HepG2 (cell line): Measurements from ENCODE around the gene H6PD. TPM values are rescaled to one million over a fixed set of nuclear protein-coding genes. Genes with fewer than 3 reads are reported as not detected.

Experiments
- CREB1 ChIP-seq, 2 experiments: fragments of 450-650 bp in 1 of 2; IDR thresholded peaks; 2 replicates each; pipeline ENCODE4 v1.6.1; 2016 to 2017; ENCODE audit warnings: control low read depth in 1 of 2, mild to moderate bottlenecking in 1 of 2, missing compliant biosample characterization in 1 of 2, missing genetic modification characterization in 1 of 2
- EP300 ChIP-seq, 3 experiments: sonication (generic) in 1 of 3; formaldehyde crosslinking in 1 of 3; IDR thresholded peaks; 2 replicates each; pipeline versions ENCODE4 v1.5.1 to v1.6.1; 2011 to 2020; ENCODE audit warnings: low read depth in 2 of 3, low read length in 2 of 3, borderline replicate concordance in 1 of 3, improper control_type of control experiment in 1 of 3, mild to moderate bottlenecking in 1 of 3, missing genetic modification reagents in 1 of 3, moderate library complexity in 1 of 3
- EZH2 ChIP-seq: conservative IDR thresholded peaks from 2 replicates; pipeline ENCODE4 v1.6.1; 2012; ENCODE audit warnings: mild to moderate bottlenecking, low read depth, low read length, moderate library complexity
- FOSL1 ChIP-seq: sonication (generic); formaldehyde crosslinking; IDR thresholded peaks from 2 replicates; pipeline ENCODE4 v1.9.0; 2021; ENCODE audit warnings: missing genetic modification reagents, borderline replicate concordance
- FOSL2 ChIP-seq: sonication (generic); formaldehyde crosslinking; IDR thresholded peaks from 2 replicates; pipeline ENCODE4 v1.4.0; 2020; ENCODE audit warnings: missing genetic modification reagents
- GATAD1 ChIP-seq: IDR thresholded peaks from 2 replicates; pipeline ENCODE4 v1.6.1; 2016; ENCODE audit warnings: missing genetic modification reagents, missing compliant biosample characterization
- JUND ChIP-seq: sonication (generic); formaldehyde crosslinking; IDR thresholded peaks from 2 replicates; pipeline ENCODE4 v1.8.0; 2022; ENCODE audit warnings: mild to moderate bottlenecking, missing genetic modification reagents
- KLF6 ChIP-seq: IDR thresholded peaks from 2 replicates; pipeline ENCODE4 v1.8.0; 2016; ENCODE audit warnings: missing biosample characterization, missing genetic modification reagents
- NR2F1 ChIP-seq, 2 experiments: fragments of 450-650 bp in 1 of 2; formaldehyde crosslinking in 1 of 2; IDR thresholded peaks; 2 replicates each; pipeline versions ENCODE4 v1.5.0 to v1.6.1; 2016 to 2020; ENCODE audit warnings: mild to moderate bottlenecking in 1 of 2, missing compliant biosample characterization in 1 of 2, missing genetic modification reagents in 1 of 2, moderate library complexity in 1 of 2
- NR2F2 ChIP-seq: IDR thresholded peaks from 2 replicates; pipeline ENCODE4 v1.6.1; 2012; ENCODE audit warnings: low read depth, inconsistent platforms, borderline replicate concordance
- PRDM4 ChIP-seq: sonication (generic); formaldehyde crosslinking; IDR thresholded peaks from 2 replicates; pipeline ENCODE4 v1.9.0; 2021; ENCODE audit warnings: missing genetic modification reagents, borderline replicate concordance
- PTBP1 ChIP-seq: fragments of 200-400 bp; formaldehyde crosslinking; IDR thresholded peaks from 2 replicates; pipeline ENCODE4 v1.6.1; 2018; ENCODE audit warnings: low read length, low read depth; ENCODE audit not compliant: poor library complexity, severe bottlenecking
- RXRA ChIP-seq: sonication (generic); formaldehyde crosslinking; IDR thresholded peaks from 2 replicates; pipeline ENCODE4 v1.5.1; 2020; ENCODE audit warnings: missing genetic modification reagents
- SAP130 ChIP-seq: IDR thresholded peaks from 2 replicates; pipeline ENCODE4 v1.6.1; 2016; ENCODE audit warnings: low read depth
- SKIL ChIP-seq: sonication (generic); formaldehyde crosslinking; IDR thresholded peaks from 2 replicates; pipeline ENCODE4 v1.8.0; 2022; ENCODE audit warnings: missing genetic modification reagents, mild to moderate bottlenecking, moderate library complexity, borderline replicate concordance
- SMARCE1 ChIP-seq: fragments of 450-650 bp; IDR thresholded peaks from 2 replicates; pipeline ENCODE4 v1.6.1; 2017; ENCODE audit warnings: borderline replicate concordance
- TRIM24 ChIP-seq: sonication (generic); formaldehyde crosslinking; IDR thresholded peaks from 2 replicates; pipeline ENCODE4 v1.8.0; 2022; ENCODE audit warnings: mild to moderate bottlenecking, missing genetic modification reagents
- ZKSCAN1 ChIP-seq: fragments of 150-350 bp; IDR thresholded peaks from 2 replicates; pipeline ENCODE4 v1.6.1; 2014; ENCODE audit warnings: low read length
- ZNF160 ChIP-seq: sonication (generic); formaldehyde crosslinking; IDR thresholded peaks from 2 replicates; pipeline ENCODE4 v1.8.0; 2022; ENCODE audit warnings: mild to moderate bottlenecking, inconsistent platforms, missing genetic modification reagents
- ZNF281 ChIP-seq: sonication (generic); formaldehyde crosslinking; IDR thresholded peaks from 2 replicates; pipeline ENCODE4 v1.4.0; 2020; ENCODE audit warnings: missing genetic modification reagents, borderline replicate concordance
- ZNF3 ChIP-seq: IDR thresholded peaks from 2 replicates; pipeline ENCODE4 v1.7.0; 2017; ENCODE audit warnings: inconsistent platforms
- ZNF556 ChIP-seq: sonication (generic); formaldehyde crosslinking; IDR thresholded peaks from 2 replicates; pipeline ENCODE4 v1.4.0; 2020; ENCODE audit warnings: mild to moderate bottlenecking, missing genetic modification reagents, borderline replicate concordance
- ZNF557 ChIP-seq: sonication (generic); formaldehyde crosslinking; IDR thresholded peaks from 2 replicates; pipeline ENCODE4 v1.4.0; 2020; ENCODE audit warnings: missing genetic modification reagents
- ZNF768 ChIP-seq: sonication (generic); formaldehyde crosslinking; IDR thresholded peaks from 2 replicates; pipeline ENCODE4 v1.4.0; 2020; ENCODE audit warnings: missing genetic modification reagents
- polyA plus RNA-seq, 8 experiments: library from polyadenylated mRNA; depleted of rRNA in 3 of 8; stranded (reverse) in 7 of 8; unstranded in 1 of 8; fragments of >200 nt; fragmentation: Illumina TruSeq in 4 of 8; extraction: Trizol in 4 of 8; gene quantifications; 2 replicates each; pipeline versions ENCODE4 v1.2.1 to v1.2.3, GENCODE V29; 2011 to 2016; ENCODE audit warnings: low read depth in 4 of 8, missing spikeins in 1 of 8, mixed read lengths in 1 of 8; ENCODE audit not compliant: insufficient read depth in 1 of 8
- total RNA-seq, 5 experiments: library from RNA; depleted of rRNA; stranded (reverse); fragments of >200 nt; fragmentation: Illumina TruSeq; extraction: Trizol; gene quantifications; 2 replicates each; pipeline ENCODE4 v1.2.3, GENCODE V29; 2016; ENCODE audit warnings: low read depth in 1 of 5

Gene H6PD
- total and polyA plus RNA-seq, 2 of the 13 experiments (the other 11 are each of a cell fraction or from before 2014, with no cell fraction given), result 9.3 to 14.1 TPM

- no peak for TF ChIP-seq ZNF281 (CRISPR knock-in tag)
- no peak for TF ChIP-seq PTBP1
- no peak for TF ChIP-seq ZNF557
- peak; percentile 81 for TF ChIP-seq NR2F2
- TF ChIP-seq JUND, result 0 out of 2 replicates have a peak, but pooled peaks have one; percentile 28
- peak; percentile 90 to 92 for TF ChIP-seq NR2F1 (CRISPR knock-in tag; IDR thresholded peaks at IDR 0.05)
- TF ChIP-seq SKIL (CRISPR knock-in tag), result peak; percentile 17; the same call in 1 of the 2 replicates
- 0 out of 2 replicates have a peak, but pooled peaks have one; percentile 29 for TF ChIP-seq RXRA
- TF ChIP-seq SMARCE1, result no peak
- TF ChIP-seq EP300 (IDR thresholded peaks at IDR 0.05; ENCODE audit: low read depth in 2 of 2, low read length in 2 of 2), result no peak
- TF ChIP-seq EP300 (CRISPR knock-in tag; IDR thresholded peaks at IDR 0.05; ENCODE audit: borderline replicate concordance), result no peak
- TF ChIP-seq FOSL2 (CRISPR knock-in tag), result peak; percentile 90
- no peak for TF ChIP-seq CREB1 (IDR thresholded peaks at IDR 0.05)
- peak; percentile 50; the same call in 1 of the 2 replicates for TF ChIP-seq CREB1 (CRISPR knock-in tag; IDR thresholded peaks at IDR 0.05)
- 0 out of 2 replicates have a peak, but pooled peaks have one; percentile 32 for TF ChIP-seq ZNF556 (CRISPR knock-in tag)
- 0 out of 2 replicates have a peak, but pooled peaks have one; percentile 22 for TF ChIP-seq GATAD1 (CRISPR knock-in tag)
- peak; percentile 51; the same call in 1 of the 2 replicates for TF ChIP-seq SAP130
- no peak for TF ChIP-seq ZNF3 (CRISPR knock-in tag)
- 0 out of 2 replicates have a peak, but pooled peaks have one; percentile 13 for TF ChIP-seq FOSL1 (CRISPR knock-in tag)
- TF ChIP-seq PRDM4 (CRISPR knock-in tag), result no peak
- no peak for TF ChIP-seq KLF6
- TF ChIP-seq ZKSCAN1, result no peak
- no peak for TF ChIP-seq ZNF160 (CRISPR knock-in tag)
- peak; percentile 64; the same call in 1 of the 2 replicates for TF ChIP-seq TRIM24 (CRISPR knock-in tag)
- TF ChIP-seq EZH2, result no peak
- peak; percentile 79 for TF ChIP-seq ZNF768 (CRISPR knock-in tag)
These were observed 23.2 kb upstream of the H6PD start (continued) for GRCh38 chr1:9211291-9211811.
